HepG2 (cell line): ENCODE measurements around the gene PFDN5. TPM values are rescaled to one million over a fixed set of nuclear protein-coding genes. Genes with fewer than 3 reads are reported as not detected.

Source experiments
- CHD2 ChIP-seq: IDR thresholded peaks from 2 replicates; pipeline ENCODE4 v1.6.1; 2011; ENCODE audit warnings: low read depth, low read length, improper control_type of control experiment
- EP300 ChIP-seq, 3 experiments: sonication (generic) in 1 of 3; formaldehyde crosslinking in 1 of 3; IDR thresholded peaks; 2 replicates each; pipeline versions ENCODE4 v1.5.1 to v1.6.1; 2011 to 2020; ENCODE audit warnings: low read depth in 2 of 3, low read length in 2 of 3, borderline replicate concordance in 1 of 3, improper control_type of control experiment in 1 of 3, mild to moderate bottlenecking in 1 of 3, missing genetic modification reagents in 1 of 3, moderate library complexity in 1 of 3
- HNRNPUL1 ChIP-seq: fragments of 200-400 bp; formaldehyde crosslinking; IDR thresholded peaks from 2 replicates; pipeline ENCODE4 v1.6.1; 2017; ENCODE audit warnings: low read depth, mild to moderate bottlenecking, low read length, moderate library complexity
- KLF16 ChIP-seq, 2 experiments: sonication (generic) in 1 of 2; formaldehyde crosslinking in 1 of 2; IDR thresholded peaks; 2 replicates each; pipeline versions ENCODE4 v1.6.1 to v1.8.0; 2016 to 2023; ENCODE audit warnings: missing genetic modification reagents in 2 of 2, missing compliant biosample characterization in 1 of 2
- NFRKB ChIP-seq: fragments of 450-650 bp; IDR thresholded peaks from 2 replicates; pipeline ENCODE4 v1.6.1; 2017
- NRL ChIP-seq: sonication (generic); formaldehyde crosslinking; IDR thresholded peaks from 2 replicates; pipeline ENCODE4 v1.5.0; 2020; ENCODE audit warnings: missing genetic modification reagents, mild to moderate bottlenecking, moderate library complexity, borderline replicate concordance
- POLR2AphosphoS5 ChIP-seq: IDR thresholded peaks from 2 replicates; pipeline ENCODE4 v1.6.1; 2012; ENCODE audit warnings: low read depth, low read length
- RBM39 ChIP-seq: fragments of 200-400 bp; formaldehyde crosslinking; IDR thresholded peaks from one replicate; pipeline ENCODE4 v1.6.1; 2018; ENCODE audit warnings: antibody characterized with exemption, mild to moderate bottlenecking, low read depth, low read length; ENCODE audit not compliant: poor library complexity, severe bottlenecking
- ZFP62 ChIP-seq: sonication (generic); formaldehyde crosslinking; IDR thresholded peaks from 2 replicates; pipeline ENCODE4 v1.4.0; 2020; ENCODE audit warnings: missing genetic modification reagents
- ZFY ChIP-seq: sonication (generic); formaldehyde crosslinking; IDR thresholded peaks from 2 replicates; pipeline ENCODE4 v1.4.0; 2020; ENCODE audit warnings: missing genetic modification reagents
- ZNF136 ChIP-seq: sonication (generic); formaldehyde crosslinking; IDR thresholded peaks from 2 replicates; pipeline ENCODE4 v1.8.1; 2022; ENCODE audit warnings: low read depth, mild to moderate bottlenecking, moderate library complexity, missing genetic modification reagents
- ZNF205 ChIP-seq: IDR thresholded peaks from 2 replicates; pipeline ENCODE4 v1.6.1; 2018; ENCODE audit warnings: missing biosample characterization, missing genetic modification reagents
- ZNF263 ChIP-seq: sonication (generic); formaldehyde crosslinking; IDR thresholded peaks from 2 replicates; pipeline ENCODE4 v1.4.0; 2020; ENCODE audit warnings: missing genetic modification reagents
- ZNF331 ChIP-seq: sonication (generic); formaldehyde crosslinking; IDR thresholded peaks from 2 replicates; pipeline ENCODE4 v1.4.0; 2020; ENCODE audit warnings: missing genetic modification reagents
- ZNF34 ChIP-seq: sonication (generic); formaldehyde crosslinking; IDR thresholded peaks from 2 replicates; pipeline ENCODE4 v1.4.0; 2020; ENCODE audit warnings: mild to moderate bottlenecking, missing genetic modification reagents, borderline replicate concordance
- ZNF576 ChIP-seq: sonication (generic); formaldehyde crosslinking; IDR thresholded peaks from 2 replicates; pipeline ENCODE4 v1.4.0; 2020; ENCODE audit warnings: mild to moderate bottlenecking, missing genetic modification reagents
- ZSCAN12 ChIP-seq: sonication (generic); formaldehyde crosslinking; IDR thresholded peaks from 2 replicates; pipeline ENCODE4 v1.9.0; 2021; ENCODE audit warnings: mild to moderate bottlenecking, missing genetic modification reagents
- polyA plus RNA-seq, 8 experiments: library from polyadenylated mRNA; depleted of rRNA in 3 of 8; stranded (reverse) in 7 of 8; unstranded in 1 of 8; fragments of >200 nt; fragmentation: Illumina TruSeq in 4 of 8; extraction: Trizol in 4 of 8; gene quantifications; 2 replicates each; pipeline versions ENCODE4 v1.2.1 to v1.2.3, GENCODE V29; 2011 to 2016; ENCODE audit warnings: low read depth in 4 of 8, missing spikeins in 1 of 8, mixed read lengths in 1 of 8; ENCODE audit not compliant: insufficient read depth in 1 of 8
- total RNA-seq, 5 experiments: library from RNA; depleted of rRNA; stranded (reverse); fragments of >200 nt; fragmentation: Illumina TruSeq; extraction: Trizol; gene quantifications; 2 replicates each; pipeline ENCODE4 v1.2.3, GENCODE V29; 2016; ENCODE audit warnings: low read depth in 1 of 5
- TF ChIP-seq, protein P1 (sequence below): sonication (generic); formaldehyde crosslinking; IDR thresholded peaks from 2 replicates; pipeline ENCODE4 v1.4.0; 2020; ENCODE audit warnings: missing genetic modification reagents, borderline replicate concordance
- TF ChIP-seq, protein P2 (sequence below): sonication (generic); formaldehyde crosslinking; IDR thresholded peaks from 2 replicates; pipeline ENCODE4 v1.5.1; 2020; ENCODE audit warnings: missing genetic modification reagents, mild to moderate bottlenecking, borderline replicate concordance
- TF ChIP-seq, protein P3 (sequence below): sonication (generic); formaldehyde crosslinking; IDR thresholded peaks from 2 replicates; pipeline ENCODE4 v1.4.0; 2020; ENCODE audit warnings: mild to moderate bottlenecking, missing genetic modification reagents
- TF ChIP-seq, protein P4 (sequence below): sonication (generic); formaldehyde crosslinking; IDR thresholded peaks from 2 replicates; pipeline ENCODE4 v1.5.0; 2020; ENCODE audit warnings: missing genetic modification reagents

PFDN5 gene
- total and polyA plus RNA-seq, 2 of the 13 experiments (the other 11 are each of a cell fraction or from before 2014, with no cell fraction given): 449 to 462 TPM

DNA sequence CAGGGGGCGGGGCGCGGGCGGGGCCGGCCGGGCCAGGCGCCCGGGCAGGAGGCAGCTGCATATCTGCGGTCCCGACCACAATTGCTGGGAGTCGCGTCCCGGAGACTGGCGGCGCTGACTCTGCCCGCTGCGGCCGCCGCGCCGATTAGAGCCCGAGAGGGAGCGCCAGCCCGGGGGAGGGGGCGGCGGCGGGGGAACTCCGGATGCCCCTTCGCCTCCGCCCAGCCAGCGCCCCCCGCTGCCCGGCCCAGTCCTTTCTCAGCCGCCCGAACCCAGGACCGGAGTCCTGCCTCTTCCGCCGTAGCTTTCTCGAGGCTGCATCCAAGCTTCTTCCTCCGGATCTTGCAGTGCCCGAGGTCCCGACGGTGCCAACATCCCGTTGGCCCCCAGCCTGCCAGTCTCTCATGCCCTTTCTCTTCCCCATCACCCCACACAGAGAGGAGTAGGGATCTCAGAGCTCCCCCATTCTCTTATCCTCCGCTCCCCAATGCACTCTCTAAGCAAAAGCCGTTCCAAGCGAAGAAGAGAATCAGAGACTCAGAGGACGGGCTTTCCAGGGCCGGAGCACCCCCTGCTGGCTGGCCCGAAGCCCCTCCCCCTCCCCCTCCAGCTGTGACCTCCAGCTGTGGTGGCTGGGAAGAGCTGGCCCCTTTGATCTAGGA, 49.6 kb downstream of the PFDN5 start (continued):
- TF ChIP-seq EP300 (IDR thresholded peaks at IDR 0.05; ENCODE audit: low read depth in 2 of 2, low read length in 2 of 2) (no peak), EP300 (CRISPR knock-in tag; IDR thresholded peaks at IDR 0.05; ENCODE audit: borderline replicate concordance) (no peak), ZFP62 (CRISPR knock-in tag) (no peak), ZSCAN12 (CRISPR knock-in tag) (no peak), HNRNPUL1 (no peak), POLR2AphosphoS5 (no peak), NFRKB (no peak), ZFY (CRISPR knock-in tag) (peak; percentile 32; the same call in 1 of the 2 replicates), ZNF576 (CRISPR knock-in tag) (no peak), ZNF136 (no peak), ZNF34 (CRISPR knock-in tag) (no peak), CHD2 (no peak), KLF16 (CRISPR knock-in tag; IDR thresholded peaks at IDR 0.05) (0 out of 4 replicates have a peak, but pooled peaks of 1 of the 2 experiments have one; percentile 32), ZNF263 (CRISPR knock-in tag) (0 out of 2 replicates have a peak, but pooled peaks have one; percentile 11), NRL (CRISPR knock-in tag) (0 out of 2 replicates have a peak, but pooled peaks have one; percentile 52), RBM39 (peak; percentile 23), ZNF331 (CRISPR knock-in tag) (peak; percentile 33; the same call in 1 of the 2 replicates), ZNF205 (CRISPR knock-in tag) (0 out of 2 replicates have a peak, but pooled peaks have one; percentile 41)
- TF ChIP-seq, protein P1, sequence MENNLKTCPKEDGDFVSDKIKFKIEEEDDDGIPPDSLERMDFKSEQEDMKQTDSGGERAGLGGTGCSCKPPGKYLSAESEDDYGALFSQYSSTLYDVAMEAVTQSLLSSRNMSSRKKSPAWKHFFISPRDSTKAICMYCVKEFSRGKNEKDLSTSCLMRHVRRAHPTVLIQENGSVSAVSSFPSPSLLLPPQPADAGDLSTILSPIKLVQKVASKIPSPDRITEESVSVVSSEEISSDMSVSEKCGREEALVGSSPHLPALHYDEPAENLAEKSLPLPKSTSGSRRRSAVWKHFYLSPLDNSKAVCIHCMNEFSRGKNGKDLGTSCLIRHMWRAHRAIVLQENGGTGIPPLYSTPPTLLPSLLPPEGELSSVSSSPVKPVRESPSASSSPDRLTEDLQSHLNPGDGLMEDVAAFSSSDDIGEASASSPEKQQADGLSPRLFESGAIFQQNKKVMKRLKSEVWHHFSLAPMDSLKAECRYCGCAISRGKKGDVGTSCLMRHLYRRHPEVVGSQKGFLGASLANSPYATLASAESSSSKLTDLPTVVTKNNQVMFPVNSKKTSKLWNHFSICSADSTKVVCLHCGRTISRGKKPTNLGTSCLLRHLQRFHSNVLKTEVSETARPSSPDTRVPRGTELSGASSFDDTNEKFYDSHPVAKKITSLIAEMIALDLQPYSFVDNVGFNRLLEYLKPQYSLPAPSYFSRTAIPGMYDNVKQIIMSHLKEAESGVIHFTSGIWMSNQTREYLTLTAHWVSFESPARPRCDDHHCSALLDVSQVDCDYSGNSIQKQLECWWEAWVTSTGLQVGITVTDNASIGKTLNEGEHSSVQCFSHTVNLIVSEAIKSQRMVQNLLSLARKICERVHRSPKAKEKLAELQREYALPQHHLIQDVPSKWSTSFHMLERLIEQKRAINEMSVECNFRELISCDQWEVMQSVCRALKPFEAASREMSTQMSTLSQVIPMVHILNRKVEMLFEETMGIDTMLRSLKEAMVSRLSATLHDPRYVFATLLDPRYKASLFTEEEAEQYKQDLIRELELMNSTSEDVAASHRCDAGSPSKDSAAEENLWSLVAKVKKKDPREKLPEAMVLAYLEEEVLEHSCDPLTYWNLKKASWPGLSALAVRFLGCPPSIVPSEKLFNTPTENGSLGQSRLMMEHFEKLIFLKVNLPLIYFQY: no peak
- TF ChIP-seq, protein P2, sequence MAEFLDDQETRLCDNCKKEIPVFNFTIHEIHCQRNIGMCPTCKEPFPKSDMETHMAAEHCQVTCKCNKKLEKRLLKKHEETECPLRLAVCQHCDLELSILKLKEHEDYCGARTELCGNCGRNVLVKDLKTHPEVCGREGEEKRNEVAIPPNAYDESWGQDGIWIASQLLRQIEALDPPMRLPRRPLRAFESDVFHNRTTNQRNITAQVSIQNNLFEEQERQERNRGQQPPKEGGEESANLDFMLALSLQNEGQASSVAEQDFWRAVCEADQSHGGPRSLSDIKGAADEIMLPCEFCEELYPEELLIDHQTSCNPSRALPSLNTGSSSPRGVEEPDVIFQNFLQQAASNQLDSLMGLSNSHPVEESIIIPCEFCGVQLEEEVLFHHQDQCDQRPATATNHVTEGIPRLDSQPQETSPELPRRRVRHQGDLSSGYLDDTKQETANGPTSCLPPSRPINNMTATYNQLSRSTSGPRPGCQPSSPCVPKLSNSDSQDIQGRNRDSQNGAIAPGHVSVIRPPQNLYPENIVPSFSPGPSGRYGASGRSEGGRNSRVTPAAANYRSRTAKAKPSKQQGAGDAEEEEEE (CRISPR knock-in tag): no peak
- TF ChIP-seq, protein P3, sequence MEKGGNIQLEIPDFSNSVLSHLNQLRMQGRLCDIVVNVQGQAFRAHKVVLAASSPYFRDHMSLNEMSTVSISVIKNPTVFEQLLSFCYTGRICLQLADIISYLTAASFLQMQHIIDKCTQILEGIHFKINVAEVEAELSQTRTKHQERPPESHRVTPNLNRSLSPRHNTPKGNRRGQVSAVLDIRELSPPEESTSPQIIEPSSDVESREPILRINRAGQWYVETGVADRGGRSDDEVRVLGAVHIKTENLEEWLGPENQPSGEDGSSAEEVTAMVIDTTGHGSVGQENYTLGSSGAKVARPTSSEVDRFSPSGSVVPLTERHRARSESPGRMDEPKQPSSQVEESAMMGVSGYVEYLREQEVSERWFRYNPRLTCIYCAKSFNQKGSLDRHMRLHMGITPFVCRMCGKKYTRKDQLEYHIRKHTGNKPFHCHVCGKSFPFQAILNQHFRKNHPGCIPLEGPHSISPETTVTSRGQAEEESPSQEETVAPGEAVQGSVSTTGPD (CRISPR knock-in tag): no peak
- TF ChIP-seq, protein P4, sequence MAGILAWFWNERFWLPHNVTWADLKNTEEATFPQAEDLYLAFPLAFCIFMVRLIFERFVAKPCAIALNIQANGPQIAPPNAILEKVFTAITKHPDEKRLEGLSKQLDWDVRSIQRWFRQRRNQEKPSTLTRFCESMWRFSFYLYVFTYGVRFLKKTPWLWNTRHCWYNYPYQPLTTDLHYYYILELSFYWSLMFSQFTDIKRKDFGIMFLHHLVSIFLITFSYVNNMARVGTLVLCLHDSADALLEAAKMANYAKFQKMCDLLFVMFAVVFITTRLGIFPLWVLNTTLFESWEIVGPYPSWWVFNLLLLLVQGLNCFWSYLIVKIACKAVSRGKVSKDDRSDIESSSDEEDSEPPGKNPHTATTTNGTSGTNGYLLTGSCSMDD (CRISPR knock-in tag): no peak
